ENCODE results near the gene ADM2.

The ADM2 gene

GRCh38 chr22:50503475-50504145 is 22.3 kb downstream of the ADM2 start:
- Histone ChIP-seq H3K27me3 (no peaks in the 10 kb centered on the region), H3K9me3 (no peaks in the 10 kb centered on the region), H3K4me1 (ENCODE audit: control insufficient read depth in 1 of 2, insufficient read depth in 1 of 2, low read depth in 1 of 2, low read length in 1 of 2) (peaks cover 13 to 14% of the 10 kb centered on the region in 2 experiments), H3K36me3 (peaks cover 47% of the 10 kb centered on the region), H3K27ac (no peak overlapping the region), H3K4me3 (ENCODE audit: low read depth in 1 of 2, low read length in 1 of 2) (no peak overlapping the region)
- TF ChIP-seq CTCF (IDR thresholded peaks at IDR 0.05) = no peak

- no peaks in the 10 kb centered on the region for H3K27me3 ChIP-seq
- no peaks in the 10 kb centered on the region for H3K9me3 ChIP-seq
- no peak overlapping the region for H3K4me3 ChIP-seq (ENCODE audit: low read depth in 1 of 2, low read length in 1 of 2)
- no peak for TF ChIP-seq CTCF (IDR thresholded peaks at IDR 0.05)
- H3K4me1 ChIP-seq (ENCODE audit: control insufficient read depth in 1 of 2, insufficient read depth in 1 of 2, low read depth in 1 of 2, low read length in 1 of 2) = peaks cover 16 to 22% of the 10 kb centered on the region in 2 experiments
- H3K36me3 ChIP-seq = peaks cover 47% of the 10 kb centered on the region
- no peak overlapping the region for H3K27ac ChIP-seq
Observed at GRCh38 chr22:50504369-50505211, 23.2 kb downstream of the ADM2 start.

- no peak for TF ChIP-seq CTCF (IDR thresholded peaks at IDR 0.05)
- no peaks in the 10 kb centered on the region for H3K9me3 ChIP-seq
- no peak overlapping the region for H3K27ac ChIP-seq
- no peak overlapping the region for H3K4me3 ChIP-seq (ENCODE audit: low read depth in 1 of 2, low read length in 1 of 2)
- peaks cover 47% of the 10 kb centered on the region for H3K36me3 ChIP-seq
- no peaks in the 10 kb centered on the region for H3K27me3 ChIP-seq
- H3K4me1 ChIP-seq (ENCODE audit: control insufficient read depth in 1 of 2, insufficient read depth in 1 of 2, low read depth in 1 of 2, low read length in 1 of 2) = peaks cover 16 to 22% of the 10 kb centered on the region in 2 experiments
Observed at GRCh38 chr22:50505276-50505775, 24.0 kb downstream of the ADM2 start.

GRCh38 chr22:50505776-50506610 is 24.6 kb downstream of the ADM2 start:
- Histone ChIP-seq H3K4me3 (ENCODE audit: low read depth in 1 of 2, low read length in 1 of 2) (peak overlapping the region in 1 of 2 experiments; percentile 83), H3K27ac (peak overlapping the region; percentile 92)

More at GRCh38 chr22:50505776-50506610, 24.6 kb downstream of the ADM2 start:
- Histone ChIP-seq H3K27me3 (no peaks in the 10 kb centered on the region), H3K36me3 (peaks cover 47% of the 10 kb centered on the region), H3K9me3 (no peaks in the 10 kb centered on the region), H3K4me1 (ENCODE audit: control insufficient read depth in 1 of 2, insufficient read depth in 1 of 2, low read depth in 1 of 2, low read length in 1 of 2) (peaks cover 16 to 22% of the 10 kb centered on the region in 2 experiments)
- TF ChIP-seq CTCF (IDR thresholded peaks at IDR 0.05) = no peak
